Measurements from ENCODE around the gene GNB1. TPM values are rescaled to one million over a fixed set of nuclear protein-coding genes. Genes with fewer than 3 reads are reported as not detected.
A peak's percentile ranks its signal among the peaks of the same experiment; 100 is the strongest.

GNB1 gene
- total and polyA plus RNA-seq, 12 donors, result 64.9 to 228 (median 168) TPM

DNA sequence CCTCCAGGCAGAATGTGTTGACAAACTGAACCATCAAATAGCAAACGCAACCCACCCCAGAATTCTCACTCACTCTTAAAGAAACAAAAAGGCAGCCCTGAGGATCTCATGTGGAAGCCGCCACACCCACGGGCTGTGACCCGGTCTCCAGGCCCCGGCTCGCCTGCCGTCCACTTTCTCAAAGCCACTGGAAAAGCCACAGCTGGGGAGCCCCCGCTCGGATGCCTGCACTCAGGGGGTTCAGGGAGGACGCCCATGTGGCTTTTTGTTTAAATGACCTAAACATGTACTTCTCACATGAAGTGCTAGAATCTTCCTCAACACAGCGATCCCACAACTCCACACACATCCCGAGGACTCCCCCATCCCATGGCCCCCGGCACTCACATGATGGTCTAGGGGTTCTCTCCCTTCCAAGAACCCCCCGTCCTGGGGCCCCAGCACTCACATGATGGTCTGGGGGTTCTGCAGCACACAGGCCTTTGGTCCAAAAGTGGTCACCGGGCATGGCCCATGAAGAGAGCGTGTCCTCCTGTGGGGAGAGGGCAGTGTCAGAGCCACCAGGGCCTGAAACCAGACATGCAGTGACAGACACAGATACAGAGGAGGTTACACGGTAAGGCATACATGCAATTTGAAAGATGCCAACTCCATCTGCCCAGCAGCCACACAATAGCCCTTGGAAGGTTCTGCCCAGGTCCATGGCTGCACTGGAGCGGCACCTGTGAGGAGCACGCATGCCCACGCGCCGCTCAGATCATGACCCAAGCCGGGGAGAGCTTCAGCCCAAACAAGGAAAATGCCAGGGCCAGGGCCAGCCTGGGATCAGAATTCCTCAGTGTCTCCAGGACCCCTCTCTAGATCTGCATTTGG is 129.1 kb downstream of the GNB1 start:
- Histone ChIP-seq H3K27me3 (no peaks in the 10 kb centered on the region), H3K36me3 (peaks cover 0 to 93% (median 44%) of the 10 kb centered on the region in 9 donors), H3K9me3 (no peaks in the 10 kb centered on the region), H3K4me3 (no peak overlapping the region), H3K27ac (no peak overlapping the region), H3K4me1 (peaks cover 0 to 47% (median 17%) of the 10 kb centered on the region in 9 donors)
- 96 to 98% methylated on average over 23 of the region's 23 CpGs for WGBS, 2 donors
- no peak for ATAC-seq
- no peak for TF ChIP-seq CTCF (IDR thresholded peaks at IDR 0.05)
- no peak for DNase-seq
- intact Hi-C loops (cut with DNase I), result loop anchor here in 1 of 10 donors (2.0 kb wide), 1 partner anchor 15 kb away; no protein-coding TSS in a partner anchor

- 95 to 96% methylated on average over 10 of the region's 10 CpGs for WGBS, 2 donors
These were observed 130.2 kb downstream of the GNB1 start for GRCh38 chr1:1760715-1761114.

DNA sequence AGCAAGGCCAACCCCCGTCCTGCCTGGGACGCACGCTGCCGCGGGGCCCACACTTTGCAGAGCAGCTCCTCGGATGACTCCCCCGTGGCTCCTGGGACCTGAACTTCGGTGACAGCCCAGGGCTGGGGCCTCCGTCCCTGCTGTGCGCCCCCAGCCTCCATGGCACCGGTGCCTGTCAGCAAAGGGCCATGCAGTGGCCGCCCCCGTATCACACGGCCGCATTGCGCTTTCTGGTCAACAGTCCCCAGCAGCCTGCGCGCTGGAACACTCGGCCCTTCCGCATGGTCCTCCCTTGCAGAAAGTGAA is 130.6 kb downstream of the GNB1 start:
- ATAC-seq (no peak), DNase-seq (no peak)
- H3K36me3 ChIP-seq, result peaks cover 3 to 98% (median 56%) of the 10 kb centered on the region in 9 donors
- no peak for TF ChIP-seq CTCF (IDR thresholded peaks at IDR 0.05)
- intact Hi-C loops (cut with DNase I), result no loop called here
- H3K4me1 ChIP-seq, result peaks cover 0 to 40% (median 17%) of the 10 kb centered on the region in 9 donors
- no peak overlapping the region for H3K27ac ChIP-seq
- WGBS, 2 donors, result 88 to 93% methylated on average over 20 of the region's 20 CpGs
- H3K9me3 ChIP-seq, result no peaks in the 10 kb centered on the region
- no peaks in the 10 kb centered on the region for H3K27me3 ChIP-seq
- no peak overlapping the region for H3K4me3 ChIP-seq

More at GRCh38 chr1:1760715-1761114, 130.2 kb downstream of the GNB1 start:
- no peak overlapping the region for H3K27ac ChIP-seq
- intact Hi-C loops (cut with DNase I), result no loop called here
- no peak for TF ChIP-seq CTCF (IDR thresholded peaks at IDR 0.05)
- no peaks in the 10 kb centered on the region for H3K9me3 ChIP-seq
- H3K4me3 ChIP-seq, result no peak overlapping the region
- H3K4me1 ChIP-seq, result peaks cover 0 to 43% (median 17%) of the 10 kb centered on the region in 9 donors
- H3K27me3 ChIP-seq, result no peaks in the 10 kb centered on the region
- DNase-seq (no peak), ATAC-seq (no peak)
- peaks cover 3 to 98% (median 54%) of the 10 kb centered on the region in 9 donors for H3K36me3 ChIP-seq

DNA sequence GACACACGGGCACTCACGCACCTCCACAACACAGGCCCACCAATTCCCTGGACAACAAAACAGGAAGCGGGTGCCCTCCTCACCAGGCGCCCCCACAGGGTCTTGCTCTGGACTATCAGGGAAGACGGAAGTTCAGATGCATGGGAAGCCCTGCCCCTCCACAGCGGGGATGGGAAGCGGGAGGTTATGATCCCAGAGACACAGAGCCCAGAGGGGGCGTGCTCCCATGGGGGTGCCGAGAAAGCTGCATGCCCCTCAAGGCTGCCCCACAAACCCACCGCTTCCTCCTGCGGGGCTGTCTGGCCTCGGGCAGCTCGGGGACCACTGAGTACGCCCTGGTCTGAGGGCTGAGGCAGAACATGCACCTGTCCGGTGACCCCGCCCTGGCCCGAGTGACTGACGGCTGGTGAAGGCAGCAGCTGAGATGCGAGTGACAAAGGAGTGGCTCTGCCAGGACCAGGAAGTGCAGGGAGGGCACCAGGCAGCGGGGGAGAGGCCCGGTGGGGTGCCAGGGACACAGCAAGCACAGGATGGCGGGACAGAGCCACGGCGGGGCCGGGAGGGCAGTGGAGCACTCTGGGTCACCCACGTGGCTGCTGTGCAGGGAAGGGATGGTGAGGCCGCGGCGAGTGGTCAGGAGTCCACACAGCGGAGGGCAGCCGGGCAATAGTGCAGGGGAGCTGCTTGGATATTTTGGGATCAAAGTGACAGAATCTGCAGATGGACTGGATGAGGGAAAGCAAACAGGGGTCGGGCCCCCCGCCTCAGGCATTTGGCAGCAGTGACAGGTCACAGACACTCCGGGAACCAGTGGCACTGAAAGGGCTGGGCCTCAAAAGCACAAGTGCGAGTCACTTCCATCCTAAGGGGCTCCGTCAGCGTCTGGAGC is 131.2 kb downstream of the GNB1 start:
- 91 to 92% methylated on average over 37 of the region's 37 CpGs for WGBS, 2 donors
- no peak overlapping the region for H3K4me3 ChIP-seq
- peaks cover 0 to 35% (median 17%) of the 10 kb centered on the region in 9 donors for H3K4me1 ChIP-seq
- no peaks in the 10 kb centered on the region for H3K9me3 ChIP-seq
- H3K27me3 ChIP-seq, result no peaks in the 10 kb centered on the region
- H3K36me3 ChIP-seq, result peaks cover 3 to 98% (median 58%) of the 10 kb centered on the region in 9 donors
- intact Hi-C loops (cut with DNase I), result loop anchor here in 1 of 10 donors (5.0 kb wide), 1 partner anchor 148 kb away; no protein-coding TSS in a partner anchor
- H3K27ac ChIP-seq, result peak overlapping the region in 6 of 10 donors; percentile 21 to 68 (median 58)
- ATAC-seq, result no peak
- TF ChIP-seq CTCF (IDR thresholded peaks at IDR 0.05), result no peak
- no peak for DNase-seq

Measured in heart right ventricle (tissue), 16 donors.